CD8-positive, alpha-beta memory T cell (primary cell): ENCODE results near the gene ENTPD3. TPM values are rescaled to one million over a fixed set of nuclear protein-coding genes. Genes with fewer than 3 reads are reported as not detected.
"Not testable (repeated sequence)": the region's sequence is repeated elsewhere in the genome, so short reads cannot be mapped to it uniquely, and the experiment has no call there.

Experiments
- CTCF ChIA-PET: fragments of 350-600 bp; sonication (Branson Sonifier 250); formaldehyde crosslinking; loops from one replicate; lab custom pipeline; 2021; ENCODE audit warnings: antibody characterized with exemption; lab: Charles Lee
- POLR2A ChIA-PET: fragments of 350-600 bp; sonication (Branson Sonifier 250); formaldehyde crosslinking; loops from one replicate; lab custom pipeline; 2021; ENCODE audit warnings: antibody characterized with exemption; lab: Charles Lee
- DNase-seq, 5 donors: peaks; one replicate each; pipeline versions ENCODE4 v3.0.0 to v3.0.0-alpha.2; 2020 to 2022; ENCODE audit warnings: mixed read lengths in 1 of 5
- H3K27ac ChIP-seq: one replicate; pipeline ENCODE4 v1.7.0; 2013; ENCODE audit warnings: low read depth, mild to moderate bottlenecking, low read length, moderate library complexity
- H3K27me3 ChIP-seq: 2 replicates; pipeline ENCODE4 v1.7.0; 2013; ENCODE audit warnings: low read length, mild to moderate bottlenecking; ENCODE audit not compliant: insufficient read depth, poor library complexity, severe bottlenecking
- H3K36me3 ChIP-seq: 2 replicates; pipeline ENCODE4 v1.7.0; 2013; ENCODE audit warnings: mild to moderate bottlenecking, low read length, moderate library complexity; ENCODE audit not compliant: insufficient read depth
- H3K4me1 ChIP-seq: 2 replicates; pipeline ENCODE4 v1.7.0; 2013; ENCODE audit warnings: mild to moderate bottlenecking, low read length, moderate library complexity; ENCODE audit not compliant: insufficient read depth
- H3K4me3 ChIP-seq: 2 replicates; pipeline ENCODE4 v1.7.0; 2013; ENCODE audit warnings: mild to moderate bottlenecking, low read length
- H3K9me3 ChIP-seq: 2 replicates; pipeline ENCODE4 v1.7.0; 2013; ENCODE audit warnings: mild to moderate bottlenecking, low read length
- H3K27ac Mint-ChIP-seq, 8 donors: one replicate each; pipeline ENCODE4 v1.8.0; 2020 to 2021; ENCODE audit warnings: mixed read lengths in 8 of 8, mild to moderate bottlenecking in 6 of 8, inconsistent platforms in 3 of 8, moderate library complexity in 3 of 8
- H3K27me3 Mint-ChIP-seq, 2 donors: one replicate each; pipeline ENCODE4 v1.8.0; 2020 to 2021; ENCODE audit warnings: mixed read lengths in 2 of 2, mild to moderate bottlenecking in 1 of 2, moderate library complexity in 1 of 2
- H3K36me3 Mint-ChIP-seq, 3 donors: one replicate each; pipeline ENCODE4 v1.8.0; 2020 to 2021; ENCODE audit warnings: mixed read lengths in 3 of 3, inconsistent platforms in 1 of 3, mild to moderate bottlenecking in 1 of 3
- H3K4me1 Mint-ChIP-seq, 3 donors: one replicate each; pipeline ENCODE4 v1.8.0; 2020 to 2021; ENCODE audit warnings: mixed read lengths in 3 of 3, inconsistent platforms in 1 of 3, mild to moderate bottlenecking in 1 of 3
- H3K4me3 Mint-ChIP-seq, 7 donors: one replicate each; pipeline ENCODE4 v1.8.0; 2020 to 2021; ENCODE audit warnings: mixed read lengths in 7 of 7, mild to moderate bottlenecking in 6 of 7, moderate library complexity in 4 of 7, inconsistent platforms in 2 of 7
- H3K9me3 Mint-ChIP-seq, 5 donors: one replicate each; pipeline ENCODE4 v1.8.0; 2020 to 2022; ENCODE audit warnings: mixed read lengths in 5 of 5, mild to moderate bottlenecking in 3 of 5, moderate library complexity in 2 of 5, inconsistent platforms in 1 of 5
- polyA plus RNA-seq: library from polyadenylated mRNA; unstranded; fragments of 300-500 nt; fragmentation: Illumina TruSeq; gene quantifications from one replicate; pipeline ENCODE4 v1.2.3, GENCODE V29; 2021
- total RNA-seq, 2 experiments: library from RNA; stranded (reverse); gene quantifications; one replicate each; pipeline ENCODE4 v1.2.3, GENCODE V29; 2021

ENTPD3 gene
- total and polyA plus RNA-seq, 3 experiments from 2014 or later = not detected

GRCh38 chr3:40456279-40456939 lies 69.4 kb downstream of the ENTPD3 start:
- peaks cover 47 to 68% (median 53%) of the 10 kb centered on the region in 3 donors for H3K4me1 Mint-ChIP-seq
- no peaks in the 10 kb centered on the region for H3K27me3 Mint-ChIP-seq
- peaks cover 32% of the 10 kb centered on the region for H3K36me3 ChIP-seq
- no peaks in the 10 kb centered on the region for H3K9me3 Mint-ChIP-seq
- peak overlapping the region; percentile 86 for H3K4me3 ChIP-seq
- no peaks in the 10 kb centered on the region for H3K27me3 ChIP-seq
- CTCF ChIA-PET = interaction anchor here (1.4 to 1.5 kb wide), 2 partner anchors 68 to 148 kb away, joined by 4 to 5 read pairs; partner anchors contain the start of gene ZNF621
- peak overlapping the region; percentile 94 for H3K27ac ChIP-seq
- H3K36me3 Mint-ChIP-seq = peaks cover 7 to 45% (median 9%) of the 10 kb centered on the region in 3 donors
- peak overlapping the region; percentile 86 to 96 (median 91) for H3K4me3 Mint-ChIP-seq
- no peaks in the 10 kb centered on the region for H3K9me3 ChIP-seq
- POLR2A ChIA-PET = interaction anchor here (0.7 to 2.0 kb wide), 7 partner anchors 8 to 1556 kb away, joined by 3 to 14 read pairs (median 3); partner anchors contain the start of genes CTNNB1, RPSA, ZNF619 and ZNF621
- peak overlapping the region; percentile 86 to 99 (median 95) for H3K27ac Mint-ChIP-seq
- no peak for DNase-seq
- peaks cover 42% of the 10 kb centered on the region for H3K4me1 ChIP-seq

DNA sequence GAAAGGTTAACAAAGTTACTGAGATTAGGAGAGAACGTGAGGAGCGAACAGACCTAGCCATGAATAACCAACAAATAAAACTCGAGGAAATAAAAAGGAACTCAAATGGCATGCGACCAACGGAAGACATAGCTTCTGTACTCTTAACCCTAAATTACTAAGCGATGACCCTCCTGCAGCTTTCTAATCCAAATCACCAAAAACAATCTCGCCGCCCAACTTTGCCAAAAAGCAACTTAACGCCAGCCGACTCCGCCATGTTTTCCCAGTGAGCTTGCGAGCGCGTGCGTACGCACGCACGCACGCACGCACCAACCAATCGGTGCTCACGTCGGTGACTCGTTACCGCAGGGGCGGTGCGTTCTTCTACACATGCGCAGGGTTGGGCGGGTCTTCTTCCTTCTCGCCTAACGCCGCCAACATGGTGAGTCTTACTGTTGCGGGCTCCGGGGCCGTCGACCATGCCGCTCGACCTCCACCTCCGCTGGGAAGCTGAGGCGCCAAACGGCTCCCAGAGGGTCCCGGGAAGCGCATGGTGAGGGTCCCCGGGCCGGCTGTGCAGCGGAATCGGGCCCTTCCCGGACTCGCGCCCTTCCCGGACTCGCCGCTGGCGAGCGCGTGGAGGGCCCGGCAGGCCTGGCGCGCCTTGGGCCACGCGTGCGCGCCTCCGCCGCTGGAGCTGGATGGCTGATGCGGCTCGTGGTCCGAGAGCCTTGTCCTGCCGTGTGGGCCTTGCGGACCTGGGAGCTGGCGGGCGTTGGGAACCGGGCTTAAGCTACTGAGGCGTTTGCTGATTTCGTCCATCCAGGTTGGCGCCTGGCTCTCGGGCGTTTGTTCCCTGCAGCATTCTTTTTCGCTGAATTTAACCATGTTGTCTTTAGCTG lies 70.2 kb downstream of the ENTPD3 start, which contains the start of gene RPL14:
Gene RPL14 (plus strand): TSS at position 400 of the 884 bp plus-strand sequence. CDS start 133 bp downstream, at position 533.
- POLR2A ChIA-PET = interaction anchor here (0.6 to 2.0 kb wide), 12 partner anchors 9 to 1556 kb away, joined by 3 to 14 read pairs (median 3); partner anchors contain the start of genes CTNNB1, RPSA, ZNF619 and ZNF621
- H3K9me3 Mint-ChIP-seq = no peaks in the 10 kb centered on the region
- H3K4me3 ChIP-seq = peak within 1 kb of the TSS; percentile 86
- no peaks in the 10 kb centered on the region for H3K9me3 ChIP-seq
- H3K36me3 Mint-ChIP-seq = peaks cover 13 to 51% (median 14%) of the 10 kb centered on the region in 3 donors
- peaks cover 51 to 66% (median 53%) of the 10 kb centered on the region in 3 donors for H3K4me1 Mint-ChIP-seq
- CTCF ChIA-PET = interaction anchor here (1.2 to 1.5 kb wide), 3 partner anchors 67 to 148 kb away, joined by 3 to 5 read pairs (median 4); partner anchors contain the start of gene ZNF621
- peak within 1 kb of the TSS; percentile 94 for H3K27ac ChIP-seq
- peaks cover 41% of the 10 kb centered on the region for H3K4me1 ChIP-seq
- H3K27me3 ChIP-seq = no peaks in the 10 kb centered on the region
- peak within 1 kb of the TSS; percentile 86 to 96 (median 91) for H3K4me3 Mint-ChIP-seq
- peaks cover 35% of the 10 kb centered on the region for H3K36me3 ChIP-seq
- peak within 1 kb of the TSS; percentile 86 to 99 (median 95) for H3K27ac Mint-ChIP-seq
- no peaks in the 10 kb centered on the region for H3K27me3 Mint-ChIP-seq
- peak; percentile 91 to 96 (median 94) for DNase-seq

- Mint-ChIP-seq H3K27ac (peak overlapping the region; percentile 50 to 96 (median 91)), H3K9me3 (no peaks in the 10 kb centered on the region), H3K27me3 (no peaks in the 10 kb centered on the region), H3K36me3 (peaks cover 14 to 57% (median 17%) of the 10 kb centered on the region in 3 donors), H3K4me1 (peaks cover 40 to 54% (median 41%) of the 10 kb centered on the region in 3 donors), H3K4me3 (peak overlapping the region; percentile 86 to 95 (median 90))
- peak overlapping the region; percentile 86 for H3K4me3 ChIP-seq
- H3K27ac ChIP-seq = peak overlapping the region; percentile 94
- POLR2A ChIA-PET = interaction anchor here (1.1 to 2.0 kb wide), 2 partner anchors 19 to 66 kb away, joined by 3 to 14 read pairs; partner anchors contain the start of gene ZNF621
- H3K36me3 ChIP-seq = peaks cover 35% of the 10 kb centered on the region
- no peaks in the 10 kb centered on the region for H3K9me3 ChIP-seq
- no peak for DNase-seq
- H3K27me3 ChIP-seq = no peaks in the 10 kb centered on the region
- peaks cover 36% of the 10 kb centered on the region for H3K4me1 ChIP-seq
- CTCF ChIA-PET = interaction anchor here (1.1 to 1.2 kb wide), 3 partner anchors 11 to 66 kb away, joined by 3 read pairs; partner anchors contain the start of gene ZNF621
Measured at GRCh38 chr3:40458473-40458872, 71.5 kb downstream of the ENTPD3 start.

- Mint-ChIP-seq H3K4me3 (peak overlapping the region in 2 of 7 donors; percentile 41 to 44), H3K27ac (peak overlapping the region in 2 of 8 donors; percentile 22 to 29), H3K4me1 (peaks cover 56 to 68% (median 57%) of the 10 kb centered on the region in 3 donors)
Measured at GRCh38 chr3:40460481-40460880, 73.5 kb downstream of the ENTPD3 start.

GRCh38 chr3:40461161-40461560 lies 74.2 kb downstream of the ENTPD3 start:
- ChIA-PET POLR2A (no interaction called here), CTCF (no interaction called here)
- no peaks in the 10 kb centered on the region for H3K9me3 Mint-ChIP-seq

More at GRCh38 chr3:40460481-40460880, 73.5 kb downstream of the ENTPD3 start:
- H3K27me3 Mint-ChIP-seq, CTCF ChIA-PET, H3K27ac ChIP-seq, H3K4me3 ChIP-seq, POLR2A ChIA-PET, DNase-seq, H3K9me3 Mint-ChIP-seq, H3K9me3 ChIP-seq, H3K27me3 ChIP-seq: not testable (repeated sequence)
- Histone ChIP-seq H3K4me1 (peaks cover 48% of the 10 kb centered on the region), H3K36me3 (peaks cover 35% of the 10 kb centered on the region)
- peaks cover 14 to 68% (median 24%) of the 10 kb centered on the region in 3 donors for H3K36me3 Mint-ChIP-seq

GRCh38 chr3:40462838-40463237 lies 75.9 kb downstream of the ENTPD3 start:
- H3K4me3 ChIP-seq, H3K27ac ChIP-seq, DNase-seq, H3K27me3 Mint-ChIP-seq, H3K9me3 ChIP-seq, CTCF ChIA-PET, H3K27me3 ChIP-seq, H3K9me3 Mint-ChIP-seq: not testable (repeated sequence)
- POLR2A ChIA-PET = interaction anchor here (0.6 kb wide), 1 partner anchor 25 kb away, joined by 3 read pairs; no protein-coding TSS in a partner anchor
- Histone ChIP-seq H3K4me1 (peaks cover 41% of the 10 kb centered on the region), H3K36me3 (peaks cover 34% of the 10 kb centered on the region)
- peak overlapping the region in 2 of 8 donors; percentile 19 to 29 for H3K27ac Mint-ChIP-seq
- H3K4me3 Mint-ChIP-seq = peak overlapping the region in 1 of 7 donors; percentile 51
- H3K4me1 Mint-ChIP-seq = peaks cover 43 to 53% (median 43%) of the 10 kb centered on the region in 3 donors
- peaks cover 14 to 67% (median 28%) of the 10 kb centered on the region in 3 donors for H3K36me3 Mint-ChIP-seq

More at GRCh38 chr3:40461161-40461560, 74.2 kb downstream of the ENTPD3 start:
- Histone ChIP-seq H3K27ac (no peak overlapping the region), H3K9me3 (no peaks in the 10 kb centered on the region), H3K4me1 (peaks cover 48% of the 10 kb centered on the region), H3K36me3 (peaks cover 35% of the 10 kb centered on the region), H3K4me3 (no peak overlapping the region), H3K27me3 (no peaks in the 10 kb centered on the region)
- peak overlapping the region in 1 of 7 donors; percentile 51 for H3K4me3 Mint-ChIP-seq
- H3K27me3 Mint-ChIP-seq = no peaks in the 10 kb centered on the region
- peak overlapping the region in 4 of 8 donors; percentile 23 to 70 (median 38) for H3K27ac Mint-ChIP-seq
- no peak for DNase-seq
- H3K36me3 Mint-ChIP-seq = peaks cover 14 to 69% (median 24%) of the 10 kb centered on the region in 3 donors
- H3K4me1 Mint-ChIP-seq = peaks cover 52 to 64% (median 54%) of the 10 kb centered on the region in 3 donors

DNA sequence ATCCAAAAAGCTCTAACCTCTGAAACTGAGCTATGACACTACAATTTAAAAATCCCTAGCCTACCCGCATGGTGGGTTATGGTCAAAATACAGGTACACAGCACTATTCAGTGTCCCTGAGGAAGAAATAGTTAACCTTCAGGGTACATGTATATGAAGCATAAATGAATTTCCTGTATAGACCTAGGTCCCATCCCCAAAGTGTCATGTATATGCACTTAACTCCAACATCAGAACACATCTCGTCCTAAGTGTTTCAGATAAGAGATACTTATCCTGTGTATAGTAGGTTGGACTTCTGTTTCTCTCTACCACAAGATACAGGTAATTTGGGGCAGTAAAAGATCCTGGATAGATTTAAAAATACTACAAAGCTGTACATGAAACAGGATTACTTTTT lies 76.6 kb downstream of the ENTPD3 start:
- DNase-seq = no peak
- ChIA-PET CTCF (no interaction called here), POLR2A (interaction anchor here (1.1 to 1.3 kb wide), 3 partner anchors 12 to 42 kb away, joined by 3 to 5 read pairs (median 3); partner anchors contain the start of gene ZNF620)
- no peak overlapping the region for H3K4me3 ChIP-seq
- H3K4me3 Mint-ChIP-seq = peak overlapping the region in 1 of 7 donors; percentile 10
- H3K4me1 ChIP-seq = peaks cover 34% of the 10 kb centered on the region
- peak overlapping the region in 5 of 8 donors; percentile 23 to 93 (median 43) for H3K27ac Mint-ChIP-seq
- no peaks in the 10 kb centered on the region for H3K27me3 Mint-ChIP-seq
- no peak overlapping the region for H3K27ac ChIP-seq
- H3K27me3 ChIP-seq = no peaks in the 10 kb centered on the region
- peaks cover 10 to 63% (median 28%) of the 10 kb centered on the region in 3 donors for H3K36me3 Mint-ChIP-seq
- peaks cover 28% of the 10 kb centered on the region for H3K36me3 ChIP-seq
- H3K9me3 Mint-ChIP-seq = no peaks in the 10 kb centered on the region
- no peaks in the 10 kb centered on the region for H3K9me3 ChIP-seq
- H3K4me1 Mint-ChIP-seq = peaks cover 36 to 46% (median 36%) of the 10 kb centered on the region in 3 donors
